GM12891 (cell line): ENCODE results near the gene ZNF236.

ENCODE experiments used
- DNase-seq: peaks from one replicate; pipeline ENCODE4 v3.0.0; 2011; ENCODE audit warnings: low spot score; ENCODE audit not compliant: insufficient read length
- FAIRE-seq: peaks from 2 replicates; lab custom pipeline; 2011; peaks lifted over from hg19 to GRCh38; lab: Jason Lieb, UNC
- PAX5 ChIP-seq: IDR thresholded peaks from 2 replicates; pipeline ENCODE4 v1.6.1; 2011; ENCODE audit warnings: low read length, moderate library complexity, mild to moderate bottlenecking; ENCODE audit not compliant: insufficient read depth, severe bottlenecking
- POLR2A ChIP-seq: IDR thresholded peaks from 2 replicates; pipeline ENCODE4 v1.6.1; 2011; ENCODE audit warnings: low read depth, low read length, control low read depth
- POLR2AphosphoS5 ChIP-seq: IDR thresholded peaks from 2 replicates; pipeline ENCODE4 v1.6.1; 2011; ENCODE audit warnings: low read depth, low read length, control low read depth
- POU2F2 ChIP-seq: IDR thresholded peaks from 2 replicates; pipeline ENCODE4 v1.6.1; 2011; ENCODE audit warnings: low read depth, mild to moderate bottlenecking, control low read depth, low read length, moderate library complexity
- SPI1 ChIP-seq: IDR thresholded peaks from 2 replicates; pipeline ENCODE4 v1.6.1; 2011; ENCODE audit warnings: low read depth, low read length, control low read depth
- TAF1 ChIP-seq: IDR thresholded peaks from 2 replicates; pipeline ENCODE4 v1.6.1; 2011; ENCODE audit warnings: low read depth, low read length, control low read depth

ZNF236 gene

GRCh38 chr18:76978616-76979015 is 156.3 kb downstream of the ZNF236 start:
- no peak for DNase-seq
- FAIRE-seq = no peak
- TF ChIP-seq POLR2AphosphoS5 (no peak), PAX5 (no peak), TAF1 (no peak), SPI1 (no peak), POLR2A (no peak), POU2F2 (no peak)

DNA sequence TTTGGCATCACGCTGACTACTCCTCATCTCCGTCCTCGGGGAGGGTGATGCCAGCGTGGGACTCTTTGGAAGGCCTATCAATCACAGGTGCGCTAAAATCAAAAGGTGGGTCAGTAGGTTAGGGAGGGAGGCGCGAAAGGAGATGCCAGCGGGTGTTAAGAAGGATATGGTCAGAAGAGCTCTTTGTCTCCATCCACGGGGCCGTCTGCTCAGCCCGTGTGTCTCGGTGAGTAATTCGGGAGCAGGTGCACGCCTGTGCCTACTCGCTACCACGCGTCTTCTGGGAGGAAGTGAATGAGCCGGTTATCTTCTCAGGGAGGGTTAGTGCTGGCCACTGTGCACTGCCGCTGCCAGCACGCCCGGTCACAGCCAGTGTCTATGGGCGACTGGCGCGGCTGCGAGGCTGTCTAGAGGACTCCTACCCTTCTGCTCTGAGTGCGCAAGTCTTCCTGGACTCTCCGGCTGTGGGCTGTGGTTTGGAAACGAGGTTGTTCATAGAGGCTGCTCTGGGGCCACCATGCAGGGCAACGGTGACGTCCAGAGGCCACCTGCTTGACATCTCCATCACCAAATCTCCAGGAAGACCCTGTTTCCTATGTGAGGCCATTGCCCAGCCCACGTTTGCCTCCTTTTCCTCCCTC is 156.9 kb downstream of the ZNF236 start:
- TF ChIP-seq SPI1 (no peak), TAF1 (no peak), PAX5 (no peak), POU2F2 (no peak), POLR2AphosphoS5 (no peak), POLR2A (no peak)
- DNase-seq (no peak), FAIRE-seq (no peak)

- DNase-seq = no peak
- TF ChIP-seq TAF1 (no peak), SPI1 (no peak), POLR2AphosphoS5 (no peak), PAX5 (no peak), POU2F2 (no peak)
- no peak for FAIRE-seq
Observed at GRCh38 chr18:76979906-76980305, 157.5 kb downstream of the ZNF236 start.

- FAIRE-seq (no peak), DNase-seq (no peak)
- TF ChIP-seq POU2F2 = no peak
- TF ChIP-seq PAX5 = peak; percentile 75
- peak; percentile 34; the same call in 1 of the 2 replicates for TF ChIP-seq SPI1
Observed at GRCh38 chr18:76980663-76981395, 158.5 kb downstream of the ZNF236 start.

DNA sequence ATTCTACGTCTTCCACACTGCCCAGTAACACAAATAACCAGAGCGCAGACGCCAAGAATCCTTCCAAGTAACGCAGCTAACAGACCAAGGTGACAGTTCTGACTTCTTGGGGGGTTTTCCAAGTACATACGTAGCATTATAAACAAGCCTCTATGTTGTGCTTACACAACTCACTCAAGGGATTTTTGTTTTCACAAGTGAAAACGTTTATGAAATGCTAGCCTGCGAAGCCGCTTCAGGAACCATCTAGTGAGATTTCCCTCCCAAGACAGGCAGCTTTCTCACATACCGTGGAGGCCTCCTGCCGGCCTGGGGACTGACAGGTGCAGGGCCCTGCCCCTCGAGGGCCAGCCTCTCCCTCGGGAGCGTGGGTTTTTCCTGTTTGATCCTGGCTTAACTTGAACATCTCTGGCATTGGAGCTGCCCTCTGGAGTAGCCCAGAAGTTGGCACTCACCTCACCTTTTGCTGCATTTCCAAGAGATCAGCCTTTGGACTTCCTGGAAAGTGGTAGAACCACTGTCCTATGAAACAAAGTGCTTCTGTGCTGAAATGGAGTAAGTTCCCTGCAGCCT is 159.1 kb downstream of the ZNF236 start:
- peak; percentile 90 for FAIRE-seq
- no peak for DNase-seq
- TF ChIP-seq SPI1 = no peak
- TF ChIP-seq TAF1 = no peak
- TF ChIP-seq POU2F2 = no peak
- no peak for TF ChIP-seq POLR2A
- TF ChIP-seq POLR2AphosphoS5 = no peak
- TF ChIP-seq PAX5 = no peak

DNA sequence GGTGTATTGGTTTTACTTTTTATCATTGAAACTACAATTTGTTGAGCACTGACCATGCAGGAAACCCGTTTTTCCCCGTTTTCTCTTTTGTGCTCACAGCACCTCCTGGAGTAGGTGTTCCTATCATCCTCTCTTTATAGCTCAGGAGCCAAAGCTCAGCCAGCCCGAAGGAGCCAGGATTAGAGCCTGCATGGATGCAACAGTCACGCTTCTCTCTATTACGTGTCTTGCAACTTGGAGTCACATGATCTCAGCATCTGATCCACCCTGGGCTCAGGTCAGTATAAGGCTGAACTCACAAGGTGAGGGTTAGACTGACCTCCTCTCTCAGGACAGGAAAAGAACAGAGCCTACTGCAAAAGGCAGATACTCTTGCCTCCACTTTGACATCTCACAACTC is 159.7 kb downstream of the ZNF236 start:
- no peak for TF ChIP-seq TAF1
- no peak for TF ChIP-seq SPI1
- no peak for TF ChIP-seq PAX5
- no peak for TF ChIP-seq POU2F2
- TF ChIP-seq POLR2A = no peak
- TF ChIP-seq POLR2AphosphoS5 = no peak
- FAIRE-seq (peak; percentile 71), DNase-seq (no peak)

DNA sequence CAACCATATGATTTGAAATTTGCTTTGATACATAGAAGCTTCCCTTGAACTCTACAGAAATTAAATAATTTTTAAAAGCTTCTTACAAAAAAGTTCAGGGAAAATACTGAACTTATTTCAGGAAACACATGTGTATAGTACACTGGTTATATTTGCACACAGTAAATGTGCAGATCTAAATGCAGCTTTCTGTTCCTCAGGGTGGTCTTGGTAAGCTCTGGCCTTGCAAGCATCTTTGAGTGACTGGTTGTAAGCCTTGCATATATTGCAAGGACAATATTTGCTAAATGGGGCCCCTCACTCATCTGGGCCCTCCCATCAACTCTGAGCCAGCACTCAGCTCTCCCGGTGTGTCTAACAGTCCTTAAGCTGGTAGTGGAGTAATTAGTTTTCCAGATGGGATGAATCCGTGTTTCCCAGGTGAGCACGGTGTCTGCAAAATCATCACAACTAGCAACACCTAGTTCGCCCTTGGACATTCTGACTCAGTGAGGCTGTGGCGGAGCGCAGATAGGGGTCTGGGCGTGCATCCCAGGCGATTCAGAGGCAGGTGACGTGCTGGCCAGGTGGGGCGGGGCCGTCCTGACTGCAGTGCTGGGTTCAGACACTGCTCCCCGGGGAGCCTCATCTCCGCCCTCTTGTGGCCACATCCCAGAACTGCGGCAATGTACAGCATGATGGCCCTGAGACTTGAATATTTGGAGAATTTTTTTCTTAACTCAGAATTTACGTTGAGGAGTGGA is 160.7 kb downstream of the ZNF236 start:
- TF ChIP-seq POLR2A (no peak), POU2F2 (0 out of 2 replicates have a peak, but pooled peaks have one; percentile 32)
- peak; percentile 91 for DNase-seq
- peak; percentile 98 for FAIRE-seq

- FAIRE-seq (no peak), DNase-seq (no peak)
- no peak for TF ChIP-seq PAX5
- TF ChIP-seq POU2F2 = no peak
- TF ChIP-seq POLR2A = no peak
- TF ChIP-seq SPI1 = no peak
- no peak for TF ChIP-seq POLR2AphosphoS5
- TF ChIP-seq TAF1 = no peak
Observed at GRCh38 chr18:76983613-76984051, 161.3 kb downstream of the ZNF236 start.

DNA sequence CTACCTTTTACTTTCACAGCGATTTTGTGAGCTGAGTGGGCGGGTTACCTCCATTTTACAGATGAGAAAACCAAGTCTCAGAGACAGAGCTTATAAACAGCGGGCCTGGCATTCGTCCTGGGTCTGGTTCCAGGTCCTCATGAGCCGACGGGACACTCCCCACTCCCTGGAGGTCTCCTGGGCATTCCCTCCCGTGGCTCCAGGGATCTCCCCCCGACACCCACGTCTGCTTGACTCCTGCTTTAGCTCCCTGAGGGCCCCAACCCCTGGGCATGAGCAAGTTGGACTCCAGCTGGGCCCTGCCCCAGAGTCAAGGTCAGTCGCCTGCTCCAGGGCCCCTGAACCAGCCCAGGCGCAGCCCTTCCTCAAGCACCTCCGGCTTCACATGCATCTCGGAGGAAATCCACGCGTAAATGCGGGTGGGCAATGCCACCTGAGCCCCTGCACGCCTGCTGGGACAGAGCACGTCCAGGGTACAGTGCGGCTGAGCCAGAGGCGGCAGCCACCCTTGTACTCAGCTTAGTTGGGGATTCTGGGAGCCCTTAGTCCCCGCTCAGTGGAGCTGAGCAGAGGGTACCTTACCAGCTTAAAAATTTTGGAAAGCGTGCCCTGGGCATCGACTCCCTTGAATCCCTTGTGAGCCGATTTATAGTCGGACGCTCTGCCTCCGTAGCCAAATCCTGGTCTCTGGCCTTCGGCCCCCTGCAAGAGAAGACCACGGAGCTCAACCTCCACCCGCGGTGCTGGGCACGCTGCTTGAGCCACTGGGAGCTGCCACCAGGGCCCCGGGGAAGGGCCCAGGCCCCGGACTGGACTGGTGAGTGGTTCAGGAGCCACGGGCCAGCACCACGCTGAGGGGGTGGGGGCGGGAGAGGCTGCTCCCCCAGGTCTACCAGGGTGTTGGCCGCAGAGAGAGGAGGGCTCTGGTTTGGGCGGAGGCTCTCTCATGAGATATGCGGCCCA is 162.1 kb downstream of the ZNF236 start:
- no peak for DNase-seq
- FAIRE-seq = no peak
- TF ChIP-seq POU2F2 = no peak
- no peak for TF ChIP-seq POLR2AphosphoS5
- no peak for TF ChIP-seq TAF1
- no peak for TF ChIP-seq SPI1
- no peak for TF ChIP-seq POLR2A
